Upper lobe of left lung (tissue), 6 donors: Measurements from ENCODE around the gene KCNMA1. TPM values are rescaled to one million over a fixed set of nuclear protein-coding genes. Genes with fewer than 3 reads are reported as not detected.

ENCODE experiments used
- ATAC-seq, 2 donors: fragments of 200-7000 bp; cut with Tn5 transposase; one replicate each; pipeline ENCODE4 v1.9.1; 2022; ENCODE audit warnings: mild to moderate bottlenecking in 2 of 2, moderate library complexity in 2 of 2; ENCODE audit not compliant: low FRiP score in 2 of 2
- DNase-seq, 2 donors: peaks; one replicate each; pipeline ENCODE4 v3.0.0-alpha.2; 2019 to 2020
- H3K27ac ChIP-seq, 4 donors: fragments of 200-600 bp; sonication (generic); one replicate each; pipeline ENCODE4 v1.5.1; 2016 to 2019
- H3K27me3 ChIP-seq, 4 donors: fragments of 200-600 bp; sonication (generic); one replicate each; pipeline ENCODE4 v1.5.1; 2017 to 2019
- H3K36me3 ChIP-seq, 4 donors: fragments of 200-600 bp; sonication (generic); one replicate each; pipeline ENCODE4 v1.5.1; 2016 to 2019
- H3K4me1 ChIP-seq, 4 donors: fragments of 200-600 bp; sonication (generic); one replicate each; pipeline ENCODE4 v1.5.1; 2018 to 2019
- H3K4me3 ChIP-seq, 4 donors: fragments of 200-600 bp; sonication (generic); one replicate each; pipeline ENCODE4 v1.5.1; 2017 to 2019; ENCODE audit warnings: mild to moderate bottlenecking in 2 of 4, moderate library complexity in 1 of 4
- H3K9me3 ChIP-seq, 4 donors: fragments of 200-600 bp; sonication (generic); one replicate each; pipeline ENCODE4 v1.5.1; 2018 to 2019
- CTCF ChIP-seq, 6 experiments: fragments of 450-650 bp in 4 of 6; fragments of 200-600 bp in 2 of 6; sonication (generic) in 2 of 6; IDR thresholded peaks; one replicate each; pipeline ENCODE4 v1.5.1; 2016 to 2019; ENCODE audit warnings: antibody characterized with exemption in 6 of 6
- EP300 ChIP-seq, 4 donors: sonication (generic); formaldehyde crosslinking; IDR thresholded peaks; one replicate each; pipeline ENCODE4 v1.5.1; 2017; ENCODE audit warnings: antibody characterized with exemption in 4 of 4, control low read depth in 2 of 4
- POLR2A ChIP-seq, 4 donors: fragments of 450-650 bp; IDR thresholded peaks; one replicate each; pipeline ENCODE4 v1.5.1; 2016 to 2017; ENCODE audit warnings: antibody characterized with exemption in 4 of 4, mild to moderate bottlenecking in 2 of 4
- POLR2AphosphoS5 ChIP-seq, 2 donors: sonication (generic); formaldehyde crosslinking; IDR thresholded peaks; one replicate each; pipeline ENCODE4 v1.5.1; 2017; ENCODE audit warnings: antibody characterized with exemption in 2 of 2
- WGBS, 2 donors: methylation state at CpG; one replicate each; pipeline ENCODE4 v1.1.5; 2017 to 2018; 5-methylcytosine and 5-hydroxymethylcytosine counted together
- total RNA-seq, 6 donors: library from RNA; depleted of rRNA in 4 of 6; stranded (reverse); fragments of >200 nt in 4 of 6; gene quantifications; one replicate each; pipeline versions ENCODE4 v1.1.0 to v1.2.1, GENCODE V29; 2016 to 2021
- donor health status: DM: no; HTN: no; CAD: no; lungs with moderate emphysema.
- donor health status: DM: no; HTN: yes; CAD: no; lungs with severe emphysema.

The KCNMA1 gene
- total RNA-seq, 6 donors from 2014 or later = 5.8 to 107 (median 22.0) TPM

- TF ChIP-seq CTCF (IDR thresholded peaks at IDR 0.05) (no peak), EP300 (IDR thresholded peaks at IDR 0.05) (no peak), POLR2A (IDR thresholded peaks at IDR 0.05) (no peak), POLR2AphosphoS5 (IDR thresholded peaks at IDR 0.05) (no peak)
- no peaks in the 10 kb centered on the region for H3K36me3 ChIP-seq
- no peak overlapping the region for H3K27ac ChIP-seq
- H3K4me3 ChIP-seq = no peak overlapping the region
- DNase-seq = no peak
- no peak for ATAC-seq
- H3K27me3 ChIP-seq = no peaks in the 10 kb centered on the region
- no peaks in the 10 kb centered on the region for H3K9me3 ChIP-seq
- H3K4me1 ChIP-seq = no peaks in the 10 kb centered on the region
Measured at GRCh38 chr10:77005871-77006270, 631.7 kb downstream of the KCNMA1 start.

- H3K4me1 ChIP-seq = no peaks in the 10 kb centered on the region
- WGBS, 2 donors = 56 to 63% methylated on average over 3 of the region's 3 CpGs
- DNase-seq (no peak), ATAC-seq (peak in 1 of 2 donors; percentile 79)
- H3K36me3 ChIP-seq = no peaks in the 10 kb centered on the region
- no peak overlapping the region for H3K27ac ChIP-seq
- TF ChIP-seq CTCF (IDR thresholded peaks at IDR 0.05) (peak; percentile 62 to 83 (median 69)), POLR2A (IDR thresholded peaks at IDR 0.05) (no peak)
- H3K9me3 ChIP-seq = no peaks in the 10 kb centered on the region
- H3K4me3 ChIP-seq = no peak overlapping the region
- no peaks in the 10 kb centered on the region for H3K27me3 ChIP-seq
Measured at GRCh38 chr10:77004917-77005564, 632.6 kb downstream of the KCNMA1 start.

DNA sequence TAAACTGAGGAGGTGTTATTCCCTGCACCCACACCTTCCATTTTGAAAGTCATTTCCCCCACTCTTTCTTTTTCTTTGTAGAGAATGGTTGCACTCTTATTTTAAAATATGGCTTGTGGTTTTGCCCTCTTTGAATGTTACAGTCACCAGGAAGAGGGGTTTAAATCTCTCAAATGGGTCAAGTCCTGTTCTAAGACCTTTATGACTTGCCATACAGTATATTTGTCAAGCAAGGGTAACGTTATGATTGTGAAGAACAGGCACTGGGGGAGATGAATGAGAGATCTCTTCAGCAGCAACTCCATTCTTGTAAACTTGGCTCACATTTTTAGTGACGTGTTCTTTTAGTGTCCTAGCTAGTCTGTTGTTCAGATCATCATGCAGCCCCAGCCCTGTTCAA is 634.7 kb downstream of the KCNMA1 start:
- H3K27me3 ChIP-seq = no peaks in the 10 kb centered on the region
- 70% methylated on average over 2 of the region's 2 CpGs for WGBS, 2 donors
- H3K27ac ChIP-seq = no peak overlapping the region
- no peak for TF ChIP-seq POLR2A (IDR thresholded peaks at IDR 0.05)
- DNase-seq = no peak
- no peaks in the 10 kb centered on the region for H3K9me3 ChIP-seq
- no peaks in the 10 kb centered on the region for H3K4me1 ChIP-seq
- no peaks in the 10 kb centered on the region for H3K36me3 ChIP-seq
- no peak overlapping the region for H3K4me3 ChIP-seq
- ATAC-seq = no peak

GRCh38 chr10:77001206-77001605 is 636.4 kb downstream of the KCNMA1 start:
- WGBS, 2 donors = 86 to 90% methylated on average over 12 of the region's 12 CpGs
- no peaks in the 10 kb centered on the region for H3K27me3 ChIP-seq
- H3K9me3 ChIP-seq = no peaks in the 10 kb centered on the region
- no peak for ATAC-seq
- H3K36me3 ChIP-seq = no peaks in the 10 kb centered on the region
- no peak overlapping the region for H3K27ac ChIP-seq
- DNase-seq = no peak
- H3K4me3 ChIP-seq = no peak overlapping the region
- H3K4me1 ChIP-seq = no peaks in the 10 kb centered on the region
- TF ChIP-seq EP300 (IDR thresholded peaks at IDR 0.05) = no peak
- no peak for TF ChIP-seq CTCF (IDR thresholded peaks at IDR 0.05)
- no peak for TF ChIP-seq POLR2A (IDR thresholded peaks at IDR 0.05)
- TF ChIP-seq POLR2AphosphoS5 (IDR thresholded peaks at IDR 0.05) = no peak

DNA sequence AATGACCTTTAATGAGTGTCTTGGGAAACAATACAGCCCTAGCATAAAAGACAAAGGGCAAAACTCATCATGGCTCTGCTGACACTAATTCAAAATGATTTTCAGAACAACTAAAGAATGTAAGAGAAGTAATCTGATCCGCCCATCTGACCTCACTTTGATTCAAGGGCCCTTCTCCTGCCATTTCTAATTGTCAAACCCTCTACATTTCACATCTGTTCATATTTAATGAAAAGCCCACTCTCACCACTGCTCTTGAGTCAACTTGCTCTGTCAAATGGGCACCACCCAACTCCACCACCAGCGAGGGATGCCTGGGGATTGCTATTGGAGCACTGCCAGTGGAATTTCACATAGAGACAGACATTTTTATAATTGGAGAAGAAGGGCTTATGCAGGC is 639.2 kb downstream of the KCNMA1 start:
- Histone ChIP-seq H3K36me3 (no peaks in the 10 kb centered on the region), H3K27ac (no peak overlapping the region), H3K27me3 (no peaks in the 10 kb centered on the region), H3K4me3 (no peak overlapping the region), H3K4me1 (no peaks in the 10 kb centered on the region), H3K9me3 (no peaks in the 10 kb centered on the region)
- ATAC-seq = no peak
- TF ChIP-seq CTCF (IDR thresholded peaks at IDR 0.05) = no peak
- WGBS, 2 donors = 73% methylated on average over 2 of the region's 2 CpGs
- no peak for DNase-seq
